SK-N-SH treated with all-trans-retinoic acid at 6 μM for 48 hours (cell line): Measurements from ENCODE around the gene ZSCAN16.

Experiments used
- ARNTL ChIP-seq: fragments of 450-650 bp; formaldehyde crosslinking; IDR thresholded peaks from 2 replicates; pipeline ENCODE4 v1.5.0; 2020; ENCODE audit warnings: low read depth, mild to moderate bottlenecking, moderate library complexity, borderline replicate concordance
- BACH2 ChIP-seq: fragments of 250-450 bp; sonication (Bioruptor Pico); IDR thresholded peaks from 2 replicates; pipeline ENCODE4 v1.9.0; 2021; ENCODE audit warnings: mild to moderate bottlenecking, borderline replicate concordance
- CREB5 ChIP-seq: fragments of 250-450 bp; sonication (Bioruptor Pico); IDR thresholded peaks from 2 replicates; pipeline ENCODE4 v1.5.1; 2020; ENCODE audit warnings: low read depth, mild to moderate bottlenecking, moderate library complexity
- CSRNP3 ChIP-seq: fragments of 250-450 bp; sonication (Bioruptor Pico); IDR thresholded peaks from 2 replicates; pipeline ENCODE4 v1.5.1; 2021; ENCODE audit warnings: mild to moderate bottlenecking, moderate library complexity
- ISL1 ChIP-seq: fragments of 250-450 bp; sonication (Bioruptor Pico); IDR thresholded peaks from 2 replicates; pipeline ENCODE4 v2.1.2; 2022; ENCODE audit warnings: mild to moderate bottlenecking, moderate library complexity
- PATZ1 ChIP-seq: fragments of 250-450 bp; sonication (Bioruptor Pico); IDR thresholded peaks from 2 replicates; pipeline ENCODE4 v1.8.0; 2020; ENCODE audit warnings: mild to moderate bottlenecking, moderate library complexity, borderline replicate concordance
- POU6F1 ChIP-seq: fragments of 250-450 bp; sonication (Bioruptor Pico); IDR thresholded peaks from 2 replicates; pipeline ENCODE4 v1.8.0; 2021; ENCODE audit warnings: low read depth, mild to moderate bottlenecking, moderate library complexity, borderline replicate concordance
- PPARA ChIP-seq: fragments of 250-450 bp; sonication (Bioruptor Pico); IDR thresholded peaks from 2 replicates; pipeline ENCODE4 v1.5.0; 2020; ENCODE audit warnings: mild to moderate bottlenecking, borderline replicate concordance
- TOX ChIP-seq: fragments of 250-450 bp; sonication (Bioruptor Pico); IDR thresholded peaks from 2 replicates; pipeline ENCODE4 v1.8.0; 2021; ENCODE audit warnings: mild to moderate bottlenecking, moderate library complexity, borderline replicate concordance
- TSHZ2 ChIP-seq: fragments of 250-450 bp; sonication (Bioruptor Pico); IDR thresholded peaks from 2 replicates; pipeline ENCODE4 v1.5.0; 2020; ENCODE audit warnings: mild to moderate bottlenecking, moderate library complexity
- ZC3H10 ChIP-seq: fragments of 250-450 bp; sonication (Bioruptor Pico); IDR thresholded peaks from 2 replicates; pipeline ENCODE4 v1.5.1; 2021; ENCODE audit warnings: mild to moderate bottlenecking, moderate library complexity
- ZNF8 ChIP-seq: fragments of 450-650 bp; formaldehyde crosslinking; IDR thresholded peaks from 2 replicates; pipeline ENCODE4 v1.5.0; 2020; ENCODE audit warnings: mild to moderate bottlenecking, moderate library complexity

- TF ChIP-seq POU6F1 (CRISPR knock-in tag) (no peak), PPARA (no peak), ARNTL (CRISPR knock-in tag) (no peak), PATZ1 (no peak), TOX (no peak), ZC3H10 (CRISPR knock-in tag) (no peak), BACH2 (CRISPR knock-in tag) (no peak), ISL1 (CRISPR knock-in tag) (no peak), ZNF8 (CRISPR knock-in tag) (no peak), TSHZ2 (CRISPR knock-in tag) (no peak), CSRNP3 (CRISPR knock-in tag) (no peak), CREB5 (CRISPR knock-in tag) (no peak)
Measured at GRCh38 chr6:28153546-28153945, 29.1 kb downstream of the ZSCAN16 start.
